Activated CD8-positive, alpha-beta memory T cell treated with anti-CD3 and anti-CD28 coated beads for 1 hour (primary cell): ENCODE results near the gene LSAMP.

Experiments
- DNase-seq, 2 donors: peaks; one replicate each; pipeline ENCODE4 v3.0.0-alpha.2; 2020; ENCODE audit warnings: low read depth in 1 of 2; ENCODE audit errors: extremely low read depth in 1 of 2

Gene LSAMP

DNA sequence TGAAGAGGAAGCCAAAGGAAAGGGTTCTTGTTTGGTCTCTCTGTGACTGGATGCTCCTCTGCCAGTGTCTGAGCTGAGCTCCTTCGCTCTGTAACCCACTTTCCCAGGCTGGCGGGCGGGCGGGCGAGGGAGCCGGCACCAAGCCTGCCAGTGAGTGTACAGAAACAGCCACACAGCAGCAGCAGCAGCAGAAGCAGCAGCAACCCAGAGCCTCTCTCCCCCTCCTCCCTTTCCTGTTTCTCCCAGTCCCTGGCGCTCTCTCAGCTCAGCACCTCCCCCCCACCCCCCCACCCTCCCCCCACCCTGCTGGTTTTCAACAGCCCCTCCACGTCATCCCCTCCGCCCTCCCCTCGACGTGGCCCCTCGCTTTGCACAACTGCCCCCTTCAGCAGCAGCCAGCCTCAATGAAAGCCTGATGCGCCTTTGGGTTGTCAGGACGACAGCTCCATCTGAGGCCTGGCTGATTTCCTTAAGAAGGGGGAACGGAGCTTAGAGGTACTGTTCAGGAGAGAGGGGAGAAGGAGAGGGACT lies at the start of gene LSAMP:
TSS of gene LSAMP (minus strand) at position 177 of the 531 bp plus-strand sequence.
- DNase-seq, result no peak

DNA sequence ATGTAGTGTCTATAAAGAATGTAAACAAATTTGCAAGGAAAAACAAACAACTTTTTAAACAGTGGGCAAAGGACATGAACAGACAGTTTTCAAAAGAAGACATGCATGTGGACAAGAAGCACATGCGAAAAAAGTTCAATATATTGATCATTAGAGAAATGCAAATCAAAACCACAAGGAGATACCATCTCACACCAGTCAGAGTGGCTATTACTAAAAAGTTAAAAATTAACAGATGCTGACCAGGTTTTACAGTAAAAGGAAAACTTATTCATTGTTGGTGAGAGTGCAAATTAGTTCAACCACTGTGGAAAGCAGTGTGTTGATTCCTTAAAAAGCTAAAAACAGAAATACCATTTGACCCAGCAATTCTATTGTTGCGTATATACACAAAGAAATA lies 47.1 kb upstream of the LSAMP start:
- no peak for DNase-seq

GRCh38 chr3:116483135-116483534 lies 37.8 kb upstream of the LSAMP start:
- DNase-seq, result no peak

DNA sequence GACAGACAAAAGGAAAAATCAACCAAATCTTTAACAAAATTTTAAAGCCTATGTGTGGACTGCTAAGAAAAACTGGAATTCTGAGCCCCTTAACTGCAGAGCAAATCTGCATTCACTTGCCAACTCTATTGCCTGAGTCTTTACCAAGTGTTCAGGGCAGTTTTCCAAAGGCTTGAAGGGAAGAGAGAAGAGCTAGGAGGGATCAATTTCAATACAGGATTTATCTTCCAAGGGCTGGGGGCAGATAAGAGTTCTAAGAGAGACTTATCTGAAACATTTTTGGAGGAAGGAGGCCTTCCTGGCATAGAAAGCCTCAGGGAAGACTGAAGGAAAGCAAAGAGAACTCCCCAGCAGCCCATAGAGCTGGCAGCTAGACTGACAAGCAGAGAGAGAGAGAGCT lies 31.4 kb upstream of the LSAMP start:
- no peak for DNase-seq

DNA sequence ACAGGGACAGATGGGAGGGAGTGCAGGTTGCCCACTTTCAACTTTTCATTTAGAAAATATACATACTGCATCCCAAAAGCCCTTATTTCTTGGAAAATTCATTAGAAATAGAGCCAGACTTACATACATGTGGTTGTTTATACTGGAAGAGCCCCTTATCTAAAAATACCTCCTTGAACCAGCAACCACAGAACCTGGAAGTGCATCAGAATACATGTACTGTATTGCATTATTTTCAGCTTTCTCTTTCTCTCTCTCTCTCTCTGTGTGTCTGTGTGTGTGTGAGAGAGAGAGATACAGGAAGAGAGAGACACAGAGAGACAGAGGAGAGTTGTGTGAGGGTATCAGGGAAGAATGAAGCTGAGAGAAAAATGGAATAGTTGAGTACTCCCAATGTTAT lies 29.5 kb upstream of the LSAMP start:
- DNase-seq, result no peak

GRCh38 chr3:116474032-116474780 lies 28.9 kb upstream of the LSAMP start:
- DNase-seq, result no peak

DNA sequence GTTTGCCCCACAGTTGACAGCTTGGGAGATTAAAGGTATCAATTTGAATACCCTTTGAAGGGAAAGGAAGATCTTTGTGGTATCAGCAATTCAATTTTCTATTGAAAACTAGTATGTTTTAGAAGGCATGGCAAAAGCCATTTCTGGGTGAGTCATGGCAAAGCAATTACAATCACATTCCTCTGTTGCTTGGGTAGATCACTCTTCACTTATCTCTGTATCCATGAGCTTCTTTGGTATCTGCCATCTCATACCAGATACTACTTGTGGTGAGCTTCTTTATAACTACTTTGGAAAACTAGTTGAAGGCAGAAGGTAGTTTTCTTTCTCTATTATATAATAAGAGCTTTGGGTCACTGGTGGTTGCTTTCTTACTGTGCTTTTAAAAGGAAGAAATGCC lies 28.3 kb upstream of the LSAMP start:
- no peak for DNase-seq

GRCh38 chr3:116470605-116471197 lies 25.4 kb upstream of the LSAMP start:
- no peak for DNase-seq

DNA sequence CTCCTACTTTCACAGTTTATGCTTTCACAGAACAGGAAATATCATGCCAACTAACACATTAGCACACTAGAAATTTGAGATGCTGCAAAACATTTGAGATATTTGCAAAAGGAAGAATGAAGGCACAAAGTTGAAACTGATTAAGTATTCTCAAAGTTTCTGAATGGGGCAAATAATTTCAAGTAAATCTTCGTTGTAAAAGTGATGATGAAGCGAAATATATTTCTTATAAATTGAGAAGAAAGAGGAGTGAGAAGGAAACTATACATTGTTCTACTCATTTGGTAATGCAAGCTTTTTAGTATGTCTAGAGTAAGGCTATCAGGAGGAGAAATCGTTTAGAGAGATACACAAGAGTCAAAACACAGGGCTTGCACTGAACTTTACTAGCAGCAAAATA lies 24.3 kb upstream of the LSAMP start:
- DNase-seq, result no peak

- no peak for DNase-seq
Measured at GRCh38 chr3:116464276-116464798, 19.1 kb upstream of the LSAMP start.

- no peak for DNase-seq
Measured at GRCh38 chr3:116453666-116454346, 8.5 kb upstream of the LSAMP start.

- DNase-seq, result no peak
Measured at GRCh38 chr3:116449546-116450350, 4.5 kb upstream of the LSAMP start.

- DNase-seq, result no peak
Measured at GRCh38 chr3:116445990-116446389, 703 bp upstream of the LSAMP start.

DNA sequence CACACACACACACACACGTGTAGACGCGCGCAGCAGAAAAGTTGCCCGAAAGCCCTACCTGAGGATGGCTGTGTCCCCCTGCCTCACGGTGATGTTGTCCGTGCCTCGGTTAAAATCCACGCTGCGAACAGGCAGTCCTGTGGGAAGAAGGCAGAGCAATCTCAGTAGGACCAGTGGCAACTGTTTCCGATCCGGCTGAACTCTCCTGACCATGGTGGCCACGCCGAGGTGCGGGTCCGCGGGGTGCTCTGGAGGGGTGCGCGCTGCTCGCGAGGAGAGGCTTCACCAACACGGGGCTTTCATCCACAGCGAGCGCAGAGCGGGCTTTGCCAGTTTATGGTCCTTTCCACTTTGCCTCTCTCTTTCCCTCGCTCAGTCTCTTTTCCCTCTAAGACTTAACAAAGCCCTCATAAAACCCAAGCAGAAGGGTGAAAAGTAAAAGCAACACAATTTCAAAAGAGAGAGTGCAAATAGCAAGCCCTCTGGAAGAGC lies 422 bp downstream of the LSAMP start:
- DNase-seq, result no peak

- no peak for DNase-seq
Measured at GRCh38 chr3:116444115-116444747, 1.1 kb downstream of the LSAMP start.

GRCh38 chr3:116443191-116443661 lies 2.1 kb downstream of the LSAMP start:
- DNase-seq, result no peak

DNA sequence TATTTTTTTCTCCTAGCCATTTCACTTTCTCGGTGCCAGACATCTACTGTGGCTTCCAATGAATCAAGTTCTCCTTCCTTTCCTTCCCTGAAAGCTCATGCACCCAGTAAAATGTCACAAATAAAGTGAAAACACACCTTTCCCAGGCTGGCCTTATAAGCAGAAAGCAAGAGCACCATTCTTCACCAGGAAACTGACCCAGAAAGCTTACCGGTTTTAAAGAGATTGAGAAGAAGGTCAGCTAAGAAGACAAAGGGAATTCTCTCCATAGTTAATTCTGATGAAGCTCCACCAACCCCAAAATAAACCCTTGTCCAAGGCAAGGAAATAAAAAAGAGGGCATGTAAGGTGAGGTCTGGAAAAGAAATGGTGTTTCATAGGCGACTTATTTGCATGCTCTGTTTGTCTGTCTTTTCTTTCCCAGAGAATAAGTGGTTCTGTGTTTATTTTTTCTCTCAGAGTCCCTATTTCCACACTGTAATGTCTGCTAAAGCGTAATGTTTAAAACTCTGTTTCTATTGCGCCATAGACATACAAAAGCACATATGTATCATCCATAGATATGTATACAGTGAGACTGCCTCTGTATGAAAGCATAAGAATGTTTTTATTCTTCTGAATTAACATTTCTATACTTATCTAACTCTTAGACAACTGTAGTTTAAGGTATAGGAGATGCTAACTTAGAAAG lies 2.8 kb downstream of the LSAMP start:
- no peak for DNase-seq

DNA sequence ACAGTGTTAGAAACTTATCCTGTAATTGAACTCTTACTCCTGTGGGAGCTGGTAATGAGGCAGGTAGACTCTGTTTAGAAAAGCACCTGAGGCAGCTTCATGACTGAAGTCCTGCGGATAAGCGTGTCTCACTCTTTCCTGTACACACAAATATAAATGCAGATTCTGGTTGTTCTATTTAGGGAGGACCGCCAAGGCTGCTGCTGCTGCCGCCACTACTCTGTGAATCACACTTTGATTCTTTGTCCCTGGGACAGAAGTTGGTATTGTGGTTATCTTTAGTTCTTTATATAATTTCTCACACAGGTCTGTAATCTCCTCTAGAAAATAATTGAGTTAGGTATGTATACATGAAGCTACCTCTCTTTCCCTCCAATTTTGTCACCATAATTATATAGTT lies 3.6 kb downstream of the LSAMP start:
- no peak for DNase-seq

- no peak for DNase-seq
Measured at GRCh38 chr3:116440196-116440595, 5.1 kb downstream of the LSAMP start.
